Glutamatergic neuron (in vitro differentiated cells): ENCODE measurements around the gene DMWD. TPM values are rescaled to one million over a fixed set of nuclear protein-coding genes. Genes with fewer than 3 reads are reported as not detected.

ENCODE experiments used
- DNase-seq: peaks from one replicate; pipeline ENCODE4 v3.0.0; 2022
- H3K27ac Mint-ChIP-seq: one replicate; pipeline ENCODE4 v1.8.0; 2020; ENCODE audit warnings: mild to moderate bottlenecking, mixed read lengths, inconsistent platforms; ENCODE audit not compliant: unreplicated experiment
- H3K27me3 Mint-ChIP-seq: one replicate; pipeline ENCODE4 v1.8.0; 2020; ENCODE audit warnings: mild to moderate bottlenecking, moderate library complexity, mixed read lengths, inconsistent platforms; ENCODE audit not compliant: unreplicated experiment
- H3K36me3 Mint-ChIP-seq: one replicate; pipeline ENCODE4 v1.8.0; 2020; ENCODE audit warnings: mild to moderate bottlenecking, mixed read lengths, inconsistent platforms; ENCODE audit not compliant: unreplicated experiment
- H3K4me1 Mint-ChIP-seq: one replicate; pipeline ENCODE4 v1.8.0; 2020; ENCODE audit warnings: mild to moderate bottlenecking, low read depth, mixed read lengths, inconsistent platforms; ENCODE audit not compliant: unreplicated experiment
- H3K4me3 Mint-ChIP-seq: one replicate; pipeline ENCODE4 v1.8.0; 2020; ENCODE audit warnings: mild to moderate bottlenecking, mixed read lengths, inconsistent platforms; ENCODE audit not compliant: unreplicated experiment
- H3K9me3 Mint-ChIP-seq: one replicate; pipeline ENCODE4 v1.8.0; 2020; ENCODE audit warnings: mild to moderate bottlenecking, moderate library complexity, mixed read lengths, inconsistent platforms; ENCODE audit not compliant: unreplicated experiment
- CTCF ChIP-seq: fragments of 200-600 bp; sonication (generic); IDR thresholded peaks from one replicate; pipeline ENCODE4 v1.5.0; 2021; ENCODE audit not compliant: partially characterized antibody, unreplicated experiment
- total RNA-seq: library from RNA; stranded (reverse); fragmentation: NEBNext Ultra II Directional; extraction: Animal tissue kit (Norgen Biotek cat#: 25700); gene quantifications from one replicate; pipeline ENCODE4 v1.2.1, GENCODE V29; 2021; ENCODE audit not compliant: unreplicated experiment

Gene DMWD
- total RNA-seq, 1 donor from 2014 or later = 123 TPM

GRCh38 chr19:45821103-45821521, 28.5 kb upstream of the DMWD start:
- Mint-ChIP-seq H3K4me1 (peaks cover 5% of the 10 kb centered on the region), H3K36me3 (no peaks in the 10 kb centered on the region), H3K4me3 (no peak overlapping the region), H3K27me3 (peaks cover 7% of the 10 kb centered on the region), H3K27ac (no peak overlapping the region), H3K9me3 (peaks cover 5% of the 10 kb centered on the region)
- DNase-seq = no peak
- no peak for TF ChIP-seq CTCF

GRCh38 chr19:45820413-45821102, 27.9 kb upstream of the DMWD start:
- TF ChIP-seq CTCF = no peak
- peaks cover 7% of the 10 kb centered on the region for H3K27me3 Mint-ChIP-seq
- H3K9me3 Mint-ChIP-seq = peaks cover 7% of the 10 kb centered on the region
- no peak for DNase-seq
- peaks cover 5% of the 10 kb centered on the region for H3K4me1 Mint-ChIP-seq
- H3K36me3 Mint-ChIP-seq = no peaks in the 10 kb centered on the region
- H3K27ac Mint-ChIP-seq = peak overlapping the region; percentile 38
- H3K4me3 Mint-ChIP-seq = no peak overlapping the region

GRCh38 chr19:45819769-45820168, 27.1 kb upstream of the DMWD start:
- no peak for TF ChIP-seq CTCF
- no peak overlapping the region for H3K27ac Mint-ChIP-seq
- peaks cover 7% of the 10 kb centered on the region for H3K27me3 Mint-ChIP-seq
- H3K36me3 Mint-ChIP-seq = no peaks in the 10 kb centered on the region
- H3K9me3 Mint-ChIP-seq = peaks cover 7% of the 10 kb centered on the region
- H3K4me1 Mint-ChIP-seq = peaks cover 5% of the 10 kb centered on the region
- no peak for DNase-seq
- no peak overlapping the region for H3K4me3 Mint-ChIP-seq

- no peaks in the 10 kb centered on the region for H3K36me3 Mint-ChIP-seq
- peaks cover 2% of the 10 kb centered on the region for H3K4me1 Mint-ChIP-seq
- peak overlapping the region; percentile 61 for H3K4me3 Mint-ChIP-seq
- H3K27me3 Mint-ChIP-seq = peaks cover 7% of the 10 kb centered on the region
- no peak for TF ChIP-seq CTCF
- peaks cover 8% of the 10 kb centered on the region for H3K9me3 Mint-ChIP-seq
- H3K27ac Mint-ChIP-seq = peak overlapping the region; percentile 95
- DNase-seq = peak; percentile 61
These were observed 25.2 kb upstream of the DMWD start for GRCh38 chr19:45817725-45818301.
